HL-60 (cell line): Measurements from ENCODE around the gene CDH6.

ENCODE experiments used
- GABPA ChIP-seq: IDR thresholded peaks from 2 replicates; pipeline ENCODE4 v1.6.1; 2012; ENCODE audit warnings: low read depth
- POLR2AphosphoS5 ChIP-seq: IDR thresholded peaks from 2 replicates; pipeline ENCODE4 v1.6.1; 2012; ENCODE audit warnings: low read depth
- TF ChIP-seq, protein P1 (sequence below): IDR thresholded peaks from 2 replicates; pipeline ENCODE4 v1.6.1; 2012; ENCODE audit warnings: low read depth; ENCODE audit not compliant: insufficient replicate concordance
- TF ChIP-seq, protein P2 (sequence below): IDR thresholded peaks from one replicate; pipeline ENCODE4 v1.5.1; 2011; ENCODE audit warnings: low read length, control low read depth, inconsistent platforms; ENCODE audit not compliant: insufficient read depth

DNA sequence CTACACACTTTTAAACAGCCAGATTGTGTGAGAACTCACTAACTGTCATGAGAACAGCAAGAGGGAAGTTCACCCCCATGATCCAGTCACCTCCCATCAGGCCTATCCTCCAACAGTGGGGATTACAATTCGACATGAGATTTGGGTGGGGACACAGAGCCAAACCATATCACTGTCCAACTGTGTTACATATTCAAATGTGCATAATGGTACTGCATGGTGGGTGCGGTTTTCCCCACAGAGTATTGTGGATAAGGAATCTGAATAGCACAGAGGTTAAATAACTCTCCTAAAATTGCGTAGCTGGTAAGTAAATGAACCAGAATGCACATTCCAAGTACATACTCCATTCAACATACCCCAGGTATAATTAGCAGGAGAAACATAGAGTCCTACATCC, 32.1 kb downstream of the CDH6 start:
- TF ChIP-seq, protein P1, sequence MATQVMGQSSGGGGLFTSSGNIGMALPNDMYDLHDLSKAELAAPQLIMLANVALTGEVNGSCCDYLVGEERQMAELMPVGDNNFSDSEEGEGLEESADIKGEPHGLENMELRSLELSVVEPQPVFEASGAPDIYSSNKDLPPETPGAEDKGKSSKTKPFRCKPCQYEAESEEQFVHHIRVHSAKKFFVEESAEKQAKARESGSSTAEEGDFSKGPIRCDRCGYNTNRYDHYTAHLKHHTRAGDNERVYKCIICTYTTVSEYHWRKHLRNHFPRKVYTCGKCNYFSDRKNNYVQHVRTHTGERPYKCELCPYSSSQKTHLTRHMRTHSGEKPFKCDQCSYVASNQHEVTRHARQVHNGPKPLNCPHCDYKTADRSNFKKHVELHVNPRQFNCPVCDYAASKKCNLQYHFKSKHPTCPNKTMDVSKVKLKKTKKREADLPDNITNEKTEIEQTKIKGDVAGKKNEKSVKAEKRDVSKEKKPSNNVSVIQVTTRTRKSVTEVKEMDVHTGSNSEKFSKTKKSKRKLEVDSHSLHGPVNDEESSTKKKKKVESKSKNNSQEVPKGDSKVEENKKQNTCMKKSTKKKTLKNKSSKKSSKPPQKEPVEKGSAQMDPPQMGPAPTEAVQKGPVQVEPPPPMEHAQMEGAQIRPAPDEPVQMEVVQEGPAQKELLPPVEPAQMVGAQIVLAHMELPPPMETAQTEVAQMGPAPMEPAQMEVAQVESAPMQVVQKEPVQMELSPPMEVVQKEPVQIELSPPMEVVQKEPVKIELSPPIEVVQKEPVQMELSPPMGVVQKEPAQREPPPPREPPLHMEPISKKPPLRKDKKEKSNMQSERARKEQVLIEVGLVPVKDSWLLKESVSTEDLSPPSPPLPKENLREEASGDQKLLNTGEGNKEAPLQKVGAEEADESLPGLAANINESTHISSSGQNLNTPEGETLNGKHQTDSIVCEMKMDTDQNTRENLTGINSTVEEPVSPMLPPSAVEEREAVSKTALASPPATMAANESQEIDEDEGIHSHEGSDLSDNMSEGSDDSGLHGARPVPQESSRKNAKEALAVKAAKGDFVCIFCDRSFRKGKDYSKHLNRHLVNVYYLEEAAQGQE: no peak
- TF ChIP-seq, protein P2, sequence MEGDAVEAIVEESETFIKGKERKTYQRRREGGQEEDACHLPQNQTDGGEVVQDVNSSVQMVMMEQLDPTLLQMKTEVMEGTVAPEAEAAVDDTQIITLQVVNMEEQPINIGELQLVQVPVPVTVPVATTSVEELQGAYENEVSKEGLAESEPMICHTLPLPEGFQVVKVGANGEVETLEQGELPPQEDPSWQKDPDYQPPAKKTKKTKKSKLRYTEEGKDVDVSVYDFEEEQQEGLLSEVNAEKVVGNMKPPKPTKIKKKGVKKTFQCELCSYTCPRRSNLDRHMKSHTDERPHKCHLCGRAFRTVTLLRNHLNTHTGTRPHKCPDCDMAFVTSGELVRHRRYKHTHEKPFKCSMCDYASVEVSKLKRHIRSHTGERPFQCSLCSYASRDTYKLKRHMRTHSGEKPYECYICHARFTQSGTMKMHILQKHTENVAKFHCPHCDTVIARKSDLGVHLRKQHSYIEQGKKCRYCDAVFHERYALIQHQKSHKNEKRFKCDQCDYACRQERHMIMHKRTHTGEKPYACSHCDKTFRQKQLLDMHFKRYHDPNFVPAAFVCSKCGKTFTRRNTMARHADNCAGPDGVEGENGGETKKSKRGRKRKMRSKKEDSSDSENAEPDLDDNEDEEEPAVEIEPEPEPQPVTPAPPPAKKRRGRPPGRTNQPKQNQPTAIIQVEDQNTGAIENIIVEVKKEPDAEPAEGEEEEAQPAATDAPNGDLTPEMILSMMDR: no peak
- no peak for TF ChIP-seq POLR2AphosphoS5
- no peak for TF ChIP-seq GABPA
